C4-2B (cell line): ENCODE measurements around the gene MAN1A2.

ENCODE experiments used
- ZFX ChIP-seq: fragments of 450-650 bp; IDR thresholded peaks from 2 replicates; pipeline ENCODE4 v1.6.1; 2017
- TF ChIP-seq, protein P1 (sequence below): fragments of 450-650 bp; conservative IDR thresholded peaks from 2 replicates; pipeline ENCODE4 v1.5.1; 2017; ENCODE audit warnings: mild to moderate bottlenecking

DNA sequence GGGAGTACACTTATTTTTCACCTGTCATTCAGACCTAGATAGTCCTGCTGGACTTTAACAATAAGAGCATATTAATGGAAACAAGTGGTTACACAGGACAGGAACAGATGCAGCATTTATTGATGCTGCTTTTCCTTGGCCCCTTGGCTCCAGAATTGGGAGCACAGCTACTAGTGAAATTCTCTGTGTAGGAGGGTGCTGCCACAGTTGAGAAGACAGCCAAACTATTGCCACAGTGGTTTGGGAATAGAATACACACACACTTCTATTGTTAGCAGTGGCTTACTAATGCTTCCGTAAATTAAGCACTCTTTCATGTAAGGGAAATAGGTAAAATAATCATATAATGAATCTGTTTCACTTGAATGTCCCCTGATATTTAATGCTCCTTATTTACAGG lies 133.3 kb downstream of the MAN1A2 start:
- TF ChIP-seq, protein P1, sequence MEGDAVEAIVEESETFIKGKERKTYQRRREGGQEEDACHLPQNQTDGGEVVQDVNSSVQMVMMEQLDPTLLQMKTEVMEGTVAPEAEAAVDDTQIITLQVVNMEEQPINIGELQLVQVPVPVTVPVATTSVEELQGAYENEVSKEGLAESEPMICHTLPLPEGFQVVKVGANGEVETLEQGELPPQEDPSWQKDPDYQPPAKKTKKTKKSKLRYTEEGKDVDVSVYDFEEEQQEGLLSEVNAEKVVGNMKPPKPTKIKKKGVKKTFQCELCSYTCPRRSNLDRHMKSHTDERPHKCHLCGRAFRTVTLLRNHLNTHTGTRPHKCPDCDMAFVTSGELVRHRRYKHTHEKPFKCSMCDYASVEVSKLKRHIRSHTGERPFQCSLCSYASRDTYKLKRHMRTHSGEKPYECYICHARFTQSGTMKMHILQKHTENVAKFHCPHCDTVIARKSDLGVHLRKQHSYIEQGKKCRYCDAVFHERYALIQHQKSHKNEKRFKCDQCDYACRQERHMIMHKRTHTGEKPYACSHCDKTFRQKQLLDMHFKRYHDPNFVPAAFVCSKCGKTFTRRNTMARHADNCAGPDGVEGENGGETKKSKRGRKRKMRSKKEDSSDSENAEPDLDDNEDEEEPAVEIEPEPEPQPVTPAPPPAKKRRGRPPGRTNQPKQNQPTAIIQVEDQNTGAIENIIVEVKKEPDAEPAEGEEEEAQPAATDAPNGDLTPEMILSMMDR = no peak
- no peak for TF ChIP-seq ZFX
